Superior temporal gyrus (tissue), 1 donor: ENCODE results near the gene TTC39C.

Experiments used
- DNase-seq: peaks from one replicate; pipeline ENCODE4 v3.0.0-alpha.2; 2016; ENCODE audit errors: extremely low spot score

Gene TTC39C

GRCh38 chr18:24083550-24083949 lies 69.0 kb downstream of the TTC39C start:
- DNase-seq: no peak

- DNase-seq: no peak
Observed at GRCh38 chr18:24086082-24086481, 71.5 kb downstream of the TTC39C start.

- DNase-seq: peak; percentile 42
Observed at GRCh38 chr18:24089076-24089475, 74.5 kb downstream of the TTC39C start.

GRCh38 chr18:24089515-24090337 lies 75.2 kb downstream of the TTC39C start:
- no peak for DNase-seq

- DNase-seq: no peak
Observed at GRCh38 chr18:24090876-24091275, 76.3 kb downstream of the TTC39C start.

- no peak for DNase-seq
Observed at GRCh38 chr18:24094561-24094960, 80.0 kb downstream of the TTC39C start.

- no peak for DNase-seq
Observed at GRCh38 chr18:24095976-24096375, 81.4 kb downstream of the TTC39C start.

- no peak for DNase-seq
Observed at GRCh38 chr18:24103320-24104021, 88.9 kb downstream of the TTC39C start.

- DNase-seq: no peak
Observed at GRCh38 chr18:24104486-24104885, 89.9 kb downstream of the TTC39C start.

GRCh38 chr18:24108641-24109040 lies 94.1 kb downstream of the TTC39C start:
- DNase-seq: no peak

GRCh38 chr18:24111936-24112335 lies 97.4 kb downstream of the TTC39C start:
- no peak for DNase-seq

GRCh38 chr18:24112464-24112863 lies 97.9 kb downstream of the TTC39C start:
- DNase-seq: no peak

GRCh38 chr18:24112874-24113615 lies 98.5 kb downstream of the TTC39C start:
- no peak for DNase-seq

- DNase-seq: no peak
Observed at GRCh38 chr18:24114924-24115549, 100.5 kb downstream of the TTC39C start.

GRCh38 chr18:24115628-24116027 lies 101.1 kb downstream of the TTC39C start:
- no peak for DNase-seq

GRCh38 chr18:24118750-24119577 lies 104.4 kb downstream of the TTC39C start:
- DNase-seq: peak; percentile 91

- DNase-seq: no peak
Observed at GRCh38 chr18:24120676-24121075, 106.1 kb downstream of the TTC39C start.

- DNase-seq: no peak
Observed at GRCh38 chr18:24121625-24122024, 107.1 kb downstream of the TTC39C start.

- no peak for DNase-seq
Observed at GRCh38 chr18:24126155-24126961, 111.8 kb downstream of the TTC39C start.

GRCh38 chr18:24127735-24128134 lies 113.2 kb downstream of the TTC39C start:
- DNase-seq: no peak
